Right ventricle myocardium inferior (tissue), 1 donor: ENCODE measurements around the gene TNS2. TPM values are rescaled to one million over a fixed set of nuclear protein-coding genes. Genes with fewer than 3 reads are reported as not detected.
"Not testable (repeated sequence)": the region's sequence is repeated elsewhere in the genome, so short reads cannot be mapped to it uniquely, and the experiment has no call there.

Experiments used
- ATAC-seq: fragments of 200-7000 bp; cut with Tn5 transposase; one replicate; pipeline ENCODE4 v1.9.1; 2020; ENCODE audit warnings: mild to moderate bottlenecking, moderate library complexity
- DNase-seq: peaks from one replicate; pipeline ENCODE4 v3.0.0; 2021; ENCODE audit errors: missing footprints
- intact Hi-C: fragments of 100-400 bp; cut with DNase I; formaldehyde crosslinking; loops from one replicate; pipeline ENCODE4 v1.11.0; 2022
- long read RNA-seq: library from polyadenylated mRNA; unstranded; transcript quantifications from one replicate; pipeline ENCODE4 v2.0.0, GENCODE V29; 2021
- total RNA-seq: library from RNA; stranded (reverse); fragmentation: NEBNext Ultra II Directional; extraction: Animal tissue kit (Norgen Biotek cat#: 25700); gene quantifications from one replicate; pipeline ENCODE4 v1.2.1, GENCODE V29; 2021
- donor health status: DM: no; HTN: yes; CAD: no; lungs with severe emphysema.

The TNS2 gene
- total RNA-seq = 122 TPM
- long read RNA-seq, full-length matches to known transcripts = 4 of 29 reads
- long read RNA-seq, partial matches to known transcripts = 15 of 29 reads
- long read RNA-seq, other reads (novel, unspliced or antisense) = 10 of 29 reads

- DNase-seq = peak; percentile 90
These were observed at the start of gene TNS2 for GRCh38 chr12:53049571-53050318. TNS2 (plus strand) TSS chr12:53050065; CDS start chr12:53050186, 121 bp downstream.

GRCh38 chr12:53004178-53004577, 45.7 kb upstream of the TNS2 start:
- intact Hi-C loops = no loop called here
- no peak for ATAC-seq
- DNase-seq = no peak

More at GRCh38 chr12:53049571-53050318, at the start of gene TNS2:
- intact Hi-C loops = loop anchor here (5.0 to 10.0 kb wide), 2 partner anchors 42 to 45 kb away; partner anchors contain the start of genes EIF4B and IGFBP6
- ATAC-seq = peak; percentile 33

GRCh38 chr12:53004582-53004981, 45.3 kb upstream of the TNS2 start:
- intact Hi-C loops = no loop called here
- no peak for ATAC-seq
- no peak for DNase-seq

- DNase-seq = no peak
- ATAC-seq = no peak
- intact Hi-C loops = loop anchor here (5.0 kb wide), 1 partner anchor 42 kb away; no protein-coding TSS in a partner anchor
These were observed 44.5 kb upstream of the TNS2 start for GRCh38 chr12:53005215-53005985.

GRCh38 chr12:53005986-53006809, 43.7 kb upstream of the TNS2 start, which contains the start of gene EIF4B:
EIF4B (plus strand) TSS chr12:53006456; CDS start chr12:53006484, 28 bp downstream.
- peak; percentile 100 for DNase-seq
- ATAC-seq = peak; percentile 97
- intact Hi-C loops = loop anchor here (5.0 kb wide), 1 partner anchor 41 kb away; no protein-coding TSS in a partner anchor

- DNase-seq = peak; percentile 88
- intact Hi-C loops = loop anchor here (5.0 kb wide), 1 partner anchor 40 kb away; no protein-coding TSS in a partner anchor
These were observed 43.0 kb upstream of the TNS2 start for GRCh38 chr12:53006810-53007309.

GRCh38 chr12:53007343-53007742, 42.5 kb upstream of the TNS2 start:
- no peak for ATAC-seq
- intact Hi-C loops = loop anchor here (5.0 kb wide), 1 partner anchor 40 kb away; no protein-coding TSS in a partner anchor
- DNase-seq = no peak

More at GRCh38 chr12:53006810-53007309, 43.0 kb upstream of the TNS2 start:
- peak; percentile 35 for ATAC-seq

- not testable (repeated sequence) for ATAC-seq, DNase-seq
- intact Hi-C loops = loop anchor here (5.0 kb wide), 1 partner anchor 39 kb away; no protein-coding TSS in a partner anchor
These were observed 41.1 kb upstream of the TNS2 start for GRCh38 chr12:53008760-53009159.

GRCh38 chr12:53010955-53011354, 38.9 kb upstream of the TNS2 start:
- ATAC-seq (no peak), DNase-seq (no peak)
- intact Hi-C loops = no loop called here

GRCh38 chr12:53011889-53012288, 38.0 kb upstream of the TNS2 start:
- DNase-seq (no peak), ATAC-seq (no peak)
- intact Hi-C loops = no loop called here

GRCh38 chr12:53012928-53013327, 36.9 kb upstream of the TNS2 start:
- ATAC-seq (no peak), DNase-seq (no peak)
- intact Hi-C loops = no loop called here

- ATAC-seq = no peak
- intact Hi-C loops = no loop called here
- DNase-seq = no peak
These were observed 35.2 kb upstream of the TNS2 start for GRCh38 chr12:53014709-53015108.

- ATAC-seq = no peak
- DNase-seq = no peak
- intact Hi-C loops = no loop called here
These were observed 24.6 kb upstream of the TNS2 start for GRCh38 chr12:53025250-53025649.

- intact Hi-C loops, ATAC-seq, DNase-seq: not testable (repeated sequence)
These were observed 22.9 kb upstream of the TNS2 start for GRCh38 chr12:53027014-53027413.

- intact Hi-C loops = no loop called here
- DNase-seq (no peak), ATAC-seq (no peak)
These were observed 18.2 kb upstream of the TNS2 start for GRCh38 chr12:53031616-53032015.

- DNase-seq, ATAC-seq, intact Hi-C loops: not testable (repeated sequence)
These were observed 16.0 kb upstream of the TNS2 start for GRCh38 chr12:53033832-53034231.

GRCh38 chr12:53034459-53034858, 15.4 kb upstream of the TNS2 start:
- DNase-seq (no peak), ATAC-seq (no peak)
- intact Hi-C loops = no loop called here

GRCh38 chr12:53036802-53037201, 13.1 kb upstream of the TNS2 start:
- intact Hi-C loops = no loop called here
- DNase-seq (no peak), ATAC-seq (no peak)
